ENCODE results near the gene TRMT6.

TRMT6 gene

DNA sequence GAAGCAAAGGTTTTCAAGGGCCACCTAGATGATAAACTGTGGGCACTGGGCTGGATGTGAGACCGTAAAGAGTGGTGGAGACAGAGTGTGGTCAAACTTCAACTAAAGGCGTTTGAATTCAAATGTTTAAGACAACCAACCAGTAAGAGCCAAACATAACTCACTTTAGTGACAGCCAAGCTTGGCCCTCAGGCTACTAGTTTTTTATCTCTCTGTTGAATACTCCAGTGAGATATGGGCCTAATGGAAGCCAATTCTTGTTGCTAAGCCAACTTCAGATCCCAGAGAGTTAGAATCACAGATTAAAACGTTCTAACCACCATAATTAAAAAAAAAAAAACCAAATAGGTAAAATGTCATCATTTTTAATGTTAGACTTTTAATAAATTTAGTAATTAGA is 57.3 kb downstream of the TRMT6 start:
- DNase-seq: no peak

DNA sequence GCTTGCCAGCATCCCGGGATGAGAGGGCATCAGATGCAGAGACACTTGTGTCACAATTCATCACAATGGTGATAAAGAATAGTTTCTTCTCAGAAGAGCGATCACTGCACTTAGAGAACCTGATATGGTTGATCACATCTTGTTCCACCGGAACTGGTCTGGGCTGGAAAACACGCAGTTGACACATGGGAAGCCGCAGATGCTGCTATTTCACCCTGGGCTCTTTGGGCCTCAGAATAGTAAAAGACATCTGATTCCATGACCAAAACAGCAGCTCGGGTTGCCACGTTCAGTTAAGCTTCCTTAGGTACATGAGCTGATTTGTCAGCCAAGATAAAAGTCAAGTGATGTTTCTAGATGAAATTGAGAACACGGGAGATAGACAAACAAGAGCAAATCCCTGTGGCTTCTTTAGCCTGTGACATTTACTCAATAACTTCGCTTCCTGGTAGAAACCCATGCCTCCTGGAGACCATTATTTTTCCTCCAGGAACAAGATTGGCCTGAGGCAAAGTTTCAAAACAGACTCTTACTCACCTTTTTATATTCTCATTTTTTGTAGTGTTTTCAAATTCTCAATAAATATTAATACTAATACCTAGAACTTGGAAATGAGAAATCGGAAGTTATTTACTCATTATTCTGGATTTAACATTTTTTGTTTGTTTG is 59.4 kb downstream of the TRMT6 start:
- DNase-seq: no peak

- no peak for DNase-seq
Measured at GRCh38 chr20:5888041-5888440, 62.3 kb downstream of the TRMT6 start.

- DNase-seq: no peak
Measured at GRCh38 chr20:5887386-5887785, 62.9 kb downstream of the TRMT6 start.
